ENCODE results near the gene TAS2R1.

TAS2R1 gene

GRCh38 chr5:9630251-9630650 is at the start of gene TAS2R1:
Gene TAS2R1, minus strand, starts transcription at chr5:9630351. Its CDS starts 319 bp downstream, at chr5:9630032.
- no peak for DNase-seq

- DNase-seq, result no peak
Observed at GRCh38 chr5:9670371-9670770, 40.2 kb upstream of the TAS2R1 start.

GRCh38 chr5:9667906-9668305 is 37.8 kb upstream of the TAS2R1 start:
- peak; percentile 14 for DNase-seq

GRCh38 chr5:9663891-9664290 is 33.7 kb upstream of the TAS2R1 start:
- no peak for DNase-seq

GRCh38 chr5:9661316-9662015 is 31.3 kb upstream of the TAS2R1 start:
- peak; percentile 83 for DNase-seq

- peak; percentile 87 for DNase-seq
Observed at GRCh38 chr5:9658706-9659105, 28.6 kb upstream of the TAS2R1 start.

- no peak for DNase-seq
Observed at GRCh38 chr5:9657819-9658218, 27.7 kb upstream of the TAS2R1 start.

GRCh38 chr5:9655641-9656040 is 25.5 kb upstream of the TAS2R1 start:
- DNase-seq, result no peak

GRCh38 chr5:9654886-9655285 is 24.7 kb upstream of the TAS2R1 start:
- peak; percentile 55 for DNase-seq

- DNase-seq, result peak; percentile 92
Observed at GRCh38 chr5:9653811-9654210, 23.7 kb upstream of the TAS2R1 start.

- DNase-seq, result no peak
Observed at GRCh38 chr5:9653061-9653460, 22.9 kb upstream of the TAS2R1 start.

- DNase-seq, result no peak
Observed at GRCh38 chr5:9652295-9652694, 22.1 kb upstream of the TAS2R1 start.

- no peak for DNase-seq
Observed at GRCh38 chr5:9646843-9647242, 16.7 kb upstream of the TAS2R1 start.

- DNase-seq, result peak; percentile 30
Observed at GRCh38 chr5:9644630-9645029, 14.5 kb upstream of the TAS2R1 start.

- no peak for DNase-seq
Observed at GRCh38 chr5:9642621-9643020, 12.5 kb upstream of the TAS2R1 start.

- no peak for DNase-seq
Observed at GRCh38 chr5:9641806-9642355, 11.7 kb upstream of the TAS2R1 start.

GRCh38 chr5:9632495-9632894 is 2.3 kb upstream of the TAS2R1 start:
- DNase-seq, result no peak

GRCh38 chr5:9627541-9627940 is 2.6 kb downstream of the TAS2R1 start:
- DNase-seq, result no peak

GRCh38 chr5:9626955-9627354 is 3.2 kb downstream of the TAS2R1 start:
- DNase-seq, result no peak

GRCh38 chr5:9625731-9626130 is 4.4 kb downstream of the TAS2R1 start:
- DNase-seq, result no peak

GRCh38 chr5:9625286-9625685 is 4.9 kb downstream of the TAS2R1 start:
- DNase-seq, result no peak

GRCh38 chr5:9624196-9624947 is 5.8 kb downstream of the TAS2R1 start:
- peak; percentile 24 for DNase-seq

GRCh38 chr5:9623661-9624060 is 6.5 kb downstream of the TAS2R1 start:
- no peak for DNase-seq

GRCh38 chr5:9622971-9623421 is 7.2 kb downstream of the TAS2R1 start:
- DNase-seq, result peak; percentile 92

All from fibroblast of skin of right quadriceps (primary cell).